Measurements from ENCODE around the gene HERC2. TPM values are rescaled to one million over a fixed set of nuclear protein-coding genes. Genes with fewer than 3 reads are reported as not detected.

Gene HERC2
- total RNA-seq, 3 donors from 2014 or later = 61.2 to 109 (median 73.9) TPM

GRCh38 chr15:28267727-28268126, 54.3 kb downstream of the HERC2 start:
- ATAC-seq (no peak), DNase-seq (peak in 1 of 3 donors; percentile 23)
- no peaks in the 10 kb centered on the region for H3K36me3 ChIP-seq (ENCODE audit: low read depth)
- H3K4me3 ChIP-seq = no peak overlapping the region
- TF ChIP-seq CTCF (IDR thresholded peaks at IDR 0.05) = no peak
- intact Hi-C loops (cut with DNase I, micrococcal nuclease) = no loop called here
- H3K9me3 ChIP-seq = no peaks in the 10 kb centered on the region
- no peaks in the 10 kb centered on the region for H3K4me1 ChIP-seq (ENCODE audit: low read depth)

- ATAC-seq (no peak), DNase-seq (no peak)
- H3K36me3 ChIP-seq (ENCODE audit: low read depth) = no peaks in the 10 kb centered on the region
- TF ChIP-seq CTCF (IDR thresholded peaks at IDR 0.05) = no peak
- no peaks in the 10 kb centered on the region for H3K4me1 ChIP-seq (ENCODE audit: low read depth)
- H3K9me3 ChIP-seq = no peaks in the 10 kb centered on the region
- H3K4me3 ChIP-seq = no peak overlapping the region
- intact Hi-C loops (cut with DNase I, micrococcal nuclease) = no loop called here
Measured at GRCh38 chr15:28265334-28266019, 56.5 kb downstream of the HERC2 start.

GRCh38 chr15:28264166-28264565, 57.8 kb downstream of the HERC2 start:
- no peak for DNase-seq
- Histone ChIP-seq H3K36me3 (ENCODE audit: low read depth) (no peaks in the 10 kb centered on the region), H3K4me3 (no peak overlapping the region), H3K4me1 (ENCODE audit: low read depth) (no peaks in the 10 kb centered on the region), H3K9me3 (no peaks in the 10 kb centered on the region)
- TF ChIP-seq CTCF (IDR thresholded peaks at IDR 0.05) = no peak
- ATAC-seq = no peak
- intact Hi-C loops (cut with DNase I, micrococcal nuclease) = no loop called here

- intact Hi-C loops (cut with DNase I, micrococcal nuclease) = no loop called here
- no peaks in the 10 kb centered on the region for H3K4me1 ChIP-seq (ENCODE audit: low read depth)
- DNase-seq = no peak
- TF ChIP-seq CTCF (IDR thresholded peaks at IDR 0.05) = no peak
- no peak for ATAC-seq
- H3K4me3 ChIP-seq = no peak overlapping the region
- no peaks in the 10 kb centered on the region for H3K36me3 ChIP-seq (ENCODE audit: low read depth)
- no peaks in the 10 kb centered on the region for H3K9me3 ChIP-seq
Measured at GRCh38 chr15:28262438-28262837, 59.5 kb downstream of the HERC2 start.

GRCh38 chr15:28260722-28261121, 61.3 kb downstream of the HERC2 start:
- no peaks in the 10 kb centered on the region for H3K9me3 ChIP-seq
- intact Hi-C loops (cut with DNase I, micrococcal nuclease) = no loop called here
- H3K36me3 ChIP-seq (ENCODE audit: low read depth) = no peaks in the 10 kb centered on the region
- DNase-seq (no peak), ATAC-seq (no peak)
- no peak overlapping the region for H3K4me3 ChIP-seq
- no peaks in the 10 kb centered on the region for H3K4me1 ChIP-seq (ENCODE audit: low read depth)
- no peak for TF ChIP-seq CTCF (IDR thresholded peaks at IDR 0.05)

- H3K36me3 ChIP-seq (ENCODE audit: low read depth) = no peaks in the 10 kb centered on the region
- H3K4me3 ChIP-seq = no peak overlapping the region
- TF ChIP-seq CTCF (IDR thresholded peaks at IDR 0.05) = no peak
- intact Hi-C loops (cut with DNase I, micrococcal nuclease) = no loop called here
- no peaks in the 10 kb centered on the region for H3K9me3 ChIP-seq
- DNase-seq = no peak
- no peaks in the 10 kb centered on the region for H3K4me1 ChIP-seq (ENCODE audit: low read depth)
- no peak for ATAC-seq
Measured at GRCh38 chr15:28260317-28260716, 61.7 kb downstream of the HERC2 start.

Data from mucosa of descending colon (tissue), 3 donors.